Activated CD4-positive, alpha-beta T cell treated with anti-CD3 and anti-CD28 coated beads for 24 hours (primary cell): Measurements from ENCODE around the gene TMEM150B.

ENCODE experiments used
- DNase-seq, 2 donors: peaks; one replicate each; pipeline ENCODE4 v3.0.0-alpha.2; 2020; ENCODE audit warnings: low read depth in 2 of 2

The TMEM150B gene

GRCh38 chr19:55325172-55325571 lies at the start of gene TMEM150B:
Gene TMEM150B (minus strand): TSS chr19:55325341. CDS start chr19:55321036, 4,305 bp downstream.
- no peak for DNase-seq

- no peak for DNase-seq
Measured at GRCh38 chr19:55373993-55374757, 49.0 kb upstream of the TMEM150B start.

- DNase-seq, result no peak
Measured at GRCh38 chr19:55373306-55373992, 48.3 kb upstream of the TMEM150B start.

- no peak for DNase-seq
Measured at GRCh38 chr19:55372316-55373081, 47.4 kb upstream of the TMEM150B start.

- DNase-seq, result no peak
Measured at GRCh38 chr19:55370305-55370988, 45.3 kb upstream of the TMEM150B start, which contains the start of gene IL11. Gene IL11 (minus strand): TSS chr19:55370463. CDS start chr19:55370310, 153 bp downstream.

GRCh38 chr19:55369653-55370304 lies 44.6 kb upstream of the TMEM150B start:
- peak in 1 of 2 donors; percentile 33 for DNase-seq

- no peak for DNase-seq
Measured at GRCh38 chr19:55368701-55369563, 43.8 kb upstream of the TMEM150B start.

- no peak for DNase-seq
Measured at GRCh38 chr19:55368106-55368505, 43.0 kb upstream of the TMEM150B start.

- no peak for DNase-seq
Measured at GRCh38 chr19:55366790-55367189, 41.6 kb upstream of the TMEM150B start.

GRCh38 chr19:55365964-55366363 lies 40.8 kb upstream of the TMEM150B start:
- no peak for DNase-seq

- no peak for DNase-seq
Measured at GRCh38 chr19:55365245-55365644, 40.1 kb upstream of the TMEM150B start.

- no peak for DNase-seq
Measured at GRCh38 chr19:55362990-55363716, 38.0 kb upstream of the TMEM150B start, which contains the start of gene GARIN5B. Gene GARIN5B (minus strand): TSS chr19:55363260. CDS start chr19:55363066, 194 bp downstream.

- no peak for DNase-seq
Measured at GRCh38 chr19:55362174-55362989, 37.2 kb upstream of the TMEM150B start.

- no peak for DNase-seq
Measured at GRCh38 chr19:55360902-55361301, 35.8 kb upstream of the TMEM150B start.

GRCh38 chr19:55358943-55359908 lies 34.1 kb upstream of the TMEM150B start:
- no peak for DNase-seq

GRCh38 chr19:55358493-55358892 lies 33.4 kb upstream of the TMEM150B start:
- no peak for DNase-seq

- no peak for DNase-seq
Measured at GRCh38 chr19:55355213-55355821, 30.2 kb upstream of the TMEM150B start.
